Umbilical cord (tissue), 2 donors: ENCODE measurements around the gene MAP3K8. TPM values are rescaled to one million over a fixed set of nuclear protein-coding genes. Genes with fewer than 3 reads are reported as not detected.
"Not testable (repeated sequence)": the region's sequence is repeated elsewhere in the genome, so short reads cannot be mapped to it uniquely, and the experiment has no call there.

Experiments
- DNase-seq: peaks from one replicate; pipeline ENCODE4 v3.0.0-alpha.2; 2015; ENCODE audit warnings: low spot score
- total RNA-seq: library from RNA; depleted of rRNA; stranded (reverse); fragments of >200 nt; gene quantifications from one replicate; pipeline ENCODE4 v1.2.3, GENCODE V29; 2014; ENCODE audit warnings: low replicate concordance; ENCODE audit not compliant: insufficient read depth

The MAP3K8 gene
- total RNA-seq, 1 donor from 2014 or later = 76.6 TPM

GRCh38 chr10:30447125-30447799 lies 13.3 kb downstream of the MAP3K8 start:
- DNase-seq = peak; percentile 42

DNA sequence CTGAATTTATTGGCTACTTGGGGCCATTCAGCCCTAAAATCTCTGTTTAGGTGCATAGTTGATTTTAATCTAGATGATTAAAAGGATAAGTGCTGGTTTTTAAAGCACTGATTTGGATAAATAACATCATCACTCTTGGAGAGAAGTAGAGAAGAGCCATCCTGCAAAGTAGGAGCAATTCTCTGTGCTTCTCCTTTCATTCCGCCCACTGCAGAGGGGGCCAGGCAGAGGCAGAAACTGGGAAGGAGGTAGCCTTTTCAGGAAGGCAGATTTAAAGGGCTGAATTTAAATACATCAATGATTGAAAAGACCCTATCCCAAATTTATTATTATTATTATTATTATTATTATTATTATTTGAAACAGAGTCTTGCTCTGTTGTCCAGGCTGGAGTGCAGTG lies 14.1 kb downstream of the MAP3K8 start:
- no peak for DNase-seq

DNA sequence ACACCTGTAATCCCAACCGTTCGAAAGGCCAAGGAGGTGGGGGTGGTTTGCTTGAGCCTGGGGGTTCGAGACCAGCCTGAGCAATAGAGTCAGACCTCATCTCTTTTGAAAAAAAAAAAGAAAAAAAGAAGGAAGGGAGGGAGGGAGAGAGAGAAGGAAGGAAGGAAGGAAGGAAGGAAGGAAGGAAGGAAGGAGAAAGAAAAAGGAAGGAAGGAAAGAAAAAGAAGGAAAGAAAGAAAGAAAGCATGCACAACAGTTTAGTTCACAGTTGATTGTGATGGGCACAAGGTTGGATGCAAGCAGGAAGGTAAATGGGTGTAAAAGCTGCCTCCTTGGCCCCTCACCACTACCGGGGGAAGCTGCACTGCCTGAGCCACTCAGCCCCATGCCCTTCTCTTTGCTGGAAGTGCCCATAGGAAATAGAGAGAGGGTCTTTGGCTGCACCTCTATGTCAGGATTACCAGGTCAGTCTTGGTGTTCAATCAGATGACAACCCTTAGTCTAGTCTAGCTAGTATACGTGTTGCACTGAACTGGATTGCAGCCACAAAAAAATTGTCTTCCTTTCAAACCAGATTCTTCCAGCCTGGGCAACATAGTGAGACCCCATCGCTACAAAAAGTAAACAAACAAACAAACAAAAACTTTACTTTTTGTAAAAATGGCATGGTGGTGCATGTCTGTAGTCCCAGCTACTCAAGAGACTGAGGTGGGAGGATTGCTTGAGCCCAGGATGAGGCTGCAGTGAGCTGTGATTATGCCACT lies 20.0 kb downstream of the MAP3K8 start:
- DNase-seq = no peak

GRCh38 chr10:30454744-30455510 lies 20.9 kb downstream of the MAP3K8 start:
- DNase-seq = peak; percentile 93

GRCh38 chr10:30455816-30456215 lies 21.8 kb downstream of the MAP3K8 start:
- DNase-seq = no peak

GRCh38 chr10:30456266-30456665 lies 22.3 kb downstream of the MAP3K8 start:
- DNase-seq = no peak

DNA sequence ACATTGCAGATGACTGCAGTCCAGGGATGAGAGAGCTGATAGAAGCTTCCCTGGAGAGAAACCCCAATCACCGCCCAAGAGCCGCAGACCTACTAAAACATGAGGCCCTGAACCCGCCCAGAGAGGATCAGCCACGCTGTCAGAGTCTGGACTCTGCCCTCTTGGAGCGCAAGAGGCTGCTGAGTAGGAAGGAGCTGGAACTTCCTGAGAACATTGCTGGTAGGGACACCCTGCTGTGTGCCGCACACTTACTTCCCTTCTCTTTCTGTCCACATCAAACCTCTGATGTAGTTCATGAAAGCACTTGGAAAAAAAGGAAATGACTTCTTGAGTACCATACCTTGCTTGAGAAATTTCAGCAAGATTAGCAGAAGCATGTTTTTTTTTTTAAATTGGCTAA lies 25.3 kb downstream of the MAP3K8 start:
- DNase-seq = no peak

GRCh38 chr10:30460121-30460520 lies 26.1 kb downstream of the MAP3K8 start:
- no peak for DNase-seq

GRCh38 chr10:30462513-30462912 lies 28.5 kb downstream of the MAP3K8 start:
- no peak for DNase-seq

DNA sequence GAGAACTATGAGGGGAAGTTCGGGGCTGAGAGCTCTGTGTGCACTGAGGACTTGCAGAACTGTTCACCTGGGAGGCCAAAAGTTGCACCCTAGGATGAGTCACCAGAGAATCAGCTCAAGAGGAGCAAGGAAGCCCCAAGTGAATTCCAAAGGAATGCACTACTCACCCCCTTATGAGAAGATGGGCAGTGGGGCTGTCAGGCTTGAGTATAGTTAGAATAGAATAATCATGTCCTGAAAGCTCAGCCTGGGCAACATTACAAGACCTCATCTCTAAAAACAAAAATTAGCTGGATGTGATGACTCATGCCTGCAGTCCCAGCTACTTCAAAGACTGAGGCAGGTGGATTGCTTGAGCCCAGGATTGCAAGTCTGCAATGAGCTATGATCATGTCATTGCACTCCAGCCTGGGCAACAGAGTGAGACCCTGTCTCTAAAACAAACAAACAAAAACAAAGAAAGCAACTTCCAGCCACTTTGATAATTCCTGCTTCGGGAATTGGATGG lies 30.0 kb downstream of the MAP3K8 start:
- DNase-seq = no peak

DNA sequence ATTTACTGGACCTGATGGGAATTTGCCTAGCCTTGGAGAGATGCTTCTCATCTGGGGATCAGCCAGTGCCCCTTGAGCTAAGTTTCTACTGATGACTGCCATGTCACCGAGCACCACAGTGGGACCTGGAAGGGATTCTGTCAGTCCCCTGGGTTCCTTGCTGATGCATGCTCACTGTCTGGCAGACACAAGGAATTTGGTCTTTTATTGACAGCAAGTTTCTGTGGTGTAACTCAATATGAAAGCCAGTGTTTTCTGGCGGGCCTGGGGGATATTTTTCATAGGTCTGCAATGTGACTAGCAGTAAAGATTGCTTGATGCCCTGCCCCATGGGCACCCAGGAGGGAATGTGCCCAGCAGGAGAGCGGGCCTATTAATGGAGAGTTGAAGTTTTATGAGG lies 30.7 kb downstream of the MAP3K8 start:
- no peak for DNase-seq

DNA sequence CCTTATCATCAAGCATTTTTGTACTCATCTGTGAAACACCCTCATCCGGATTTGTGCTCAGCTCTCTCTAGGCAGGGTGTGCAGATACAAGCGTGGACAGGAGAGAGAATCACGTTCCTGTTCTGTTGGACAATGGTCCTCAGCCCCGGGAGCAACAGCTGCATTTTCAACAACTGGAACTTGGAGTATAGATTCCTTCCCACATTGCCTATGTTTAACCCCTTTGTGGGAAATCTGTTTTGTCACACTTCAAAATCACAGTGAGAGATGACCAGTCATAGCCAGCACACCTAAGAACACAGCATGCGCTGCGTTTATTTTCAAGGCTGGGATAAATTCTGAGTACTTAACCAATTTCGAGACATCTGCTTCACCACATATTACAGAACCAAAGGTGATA lies 32.5 kb downstream of the MAP3K8 start:
- no peak for DNase-seq

- DNase-seq = no peak
Measured at GRCh38 chr10:30467651-30468338, 33.8 kb downstream of the MAP3K8 start.

DNA sequence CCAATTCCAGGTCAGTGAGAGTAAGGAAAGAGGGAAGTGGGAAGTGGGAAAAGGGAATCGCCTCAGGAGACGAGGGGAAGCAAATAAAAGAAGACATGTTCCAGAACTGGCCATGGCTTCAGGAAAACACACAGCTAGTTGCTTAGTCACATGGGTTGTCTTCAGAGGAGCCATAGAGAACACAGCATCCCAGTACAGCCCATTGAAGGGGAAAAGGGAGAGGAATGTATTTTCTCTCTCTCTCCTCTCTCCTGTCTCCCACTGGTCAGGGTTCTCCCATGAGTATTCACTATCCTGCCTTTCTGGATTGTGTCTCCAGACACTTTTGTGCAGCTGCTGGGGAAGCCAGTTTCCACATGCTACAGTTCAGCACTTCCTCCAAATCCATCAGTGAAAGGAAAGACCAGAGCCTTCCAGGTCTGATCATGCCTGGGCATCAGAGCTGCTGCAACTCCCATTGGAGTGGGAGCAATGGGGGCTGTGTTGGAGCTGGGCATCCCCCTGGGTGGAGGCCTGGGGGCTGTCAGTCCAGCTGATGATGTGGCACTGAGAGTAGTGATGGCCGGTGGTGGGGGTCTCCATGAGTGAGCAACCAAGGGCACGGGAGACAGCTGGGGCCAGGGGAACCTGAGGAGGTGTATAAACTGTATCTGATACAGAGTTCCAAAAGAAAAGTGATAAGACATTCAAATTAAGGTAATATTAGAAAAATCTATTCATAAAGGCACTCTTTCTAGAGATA lies 38.6 kb downstream of the MAP3K8 start:
- peak; percentile 37 for DNase-seq

GRCh38 chr10:30475515-30475914 lies 41.5 kb downstream of the MAP3K8 start:
- not testable (repeated sequence) for DNase-seq

- DNase-seq = no peak
Measured at GRCh38 chr10:30476511-30477155, 42.6 kb downstream of the MAP3K8 start.

GRCh38 chr10:30479513-30479912 lies 45.5 kb downstream of the MAP3K8 start:
- DNase-seq = not testable (repeated sequence)

DNA sequence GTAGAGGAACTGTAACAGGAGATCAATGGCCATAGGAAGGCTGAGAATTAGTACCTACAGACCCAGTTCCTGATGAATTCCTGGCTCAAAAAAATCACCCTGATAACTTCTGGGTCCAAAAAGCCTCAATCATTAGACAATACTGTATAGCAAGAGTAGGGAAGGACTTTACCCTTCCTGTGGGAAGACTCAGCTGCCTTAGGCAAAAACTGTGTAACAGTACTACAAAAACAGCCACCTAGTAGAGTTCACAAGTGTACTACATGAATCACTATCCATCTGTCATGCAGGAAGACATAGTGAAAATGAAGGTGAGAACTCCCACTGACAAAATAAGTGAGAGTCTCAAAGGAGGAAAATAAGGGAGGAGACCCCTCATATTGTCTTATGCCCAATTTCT lies 47.6 kb downstream of the MAP3K8 start:
- no peak for DNase-seq

- peak; percentile 22 for DNase-seq
Measured at GRCh38 chr10:30488316-30488715, 54.3 kb downstream of the MAP3K8 start.

- no peak for DNase-seq
Measured at GRCh38 chr10:30489346-30489745, 55.4 kb downstream of the MAP3K8 start.
